Stimulated activated CD4-positive, alpha-beta T cell treated with anti-CD3 and anti-CD28 coated beads, Interleukin-1b, Interleukin-23, amount 100 ng/mL, for 1 hour (primary cell): ENCODE measurements around the gene ZDHHC24.

Experiments
- DNase-seq, 2 donors: peaks; one replicate each; pipeline ENCODE4 v3.0.0-alpha.2; 2020; ENCODE audit warnings: low read depth in 2 of 2

ZDHHC24 gene

GRCh38 chr11:66494935-66495334 lies 50.9 kb downstream of the ZDHHC24 start:
- no peak for DNase-seq

- no peak for DNase-seq
Observed at GRCh38 chr11:66494458-66494857, 51.4 kb downstream of the ZDHHC24 start.

GRCh38 chr11:66493130-66493529 lies 52.7 kb downstream of the ZDHHC24 start:
- no peak for DNase-seq

- no peak for DNase-seq
Observed at GRCh38 chr11:66492161-66492865, 53.5 kb downstream of the ZDHHC24 start.

GRCh38 chr11:66491315-66491935 lies 54.4 kb downstream of the ZDHHC24 start:
- no peak for DNase-seq

DNA sequence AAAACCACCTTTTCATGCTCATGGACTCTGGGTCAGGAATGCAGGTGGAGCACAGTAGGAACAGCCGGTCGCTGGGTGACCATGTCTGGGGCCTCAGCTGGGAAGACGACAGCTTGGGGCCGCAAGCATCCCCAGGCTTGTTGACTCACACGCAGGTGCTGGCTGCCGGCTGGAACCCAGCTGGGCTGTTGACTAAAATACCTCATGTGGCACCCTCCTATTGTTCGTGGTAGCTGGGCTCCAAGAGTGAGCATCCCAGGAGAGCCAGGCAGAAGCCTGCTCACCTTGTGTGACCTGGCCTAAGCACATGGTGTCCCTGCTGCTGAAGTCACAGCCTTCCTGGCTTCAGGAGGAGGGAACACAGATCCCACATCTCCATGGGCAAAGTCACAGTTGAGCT lies 56.2 kb downstream of the ZDHHC24 start:
- no peak for DNase-seq

GRCh38 chr11:66488957-66489356 lies 56.9 kb downstream of the ZDHHC24 start:
- no peak for DNase-seq

- DNase-seq: no peak
Observed at GRCh38 chr11:66484806-66485380, 61.0 kb downstream of the ZDHHC24 start.

DNA sequence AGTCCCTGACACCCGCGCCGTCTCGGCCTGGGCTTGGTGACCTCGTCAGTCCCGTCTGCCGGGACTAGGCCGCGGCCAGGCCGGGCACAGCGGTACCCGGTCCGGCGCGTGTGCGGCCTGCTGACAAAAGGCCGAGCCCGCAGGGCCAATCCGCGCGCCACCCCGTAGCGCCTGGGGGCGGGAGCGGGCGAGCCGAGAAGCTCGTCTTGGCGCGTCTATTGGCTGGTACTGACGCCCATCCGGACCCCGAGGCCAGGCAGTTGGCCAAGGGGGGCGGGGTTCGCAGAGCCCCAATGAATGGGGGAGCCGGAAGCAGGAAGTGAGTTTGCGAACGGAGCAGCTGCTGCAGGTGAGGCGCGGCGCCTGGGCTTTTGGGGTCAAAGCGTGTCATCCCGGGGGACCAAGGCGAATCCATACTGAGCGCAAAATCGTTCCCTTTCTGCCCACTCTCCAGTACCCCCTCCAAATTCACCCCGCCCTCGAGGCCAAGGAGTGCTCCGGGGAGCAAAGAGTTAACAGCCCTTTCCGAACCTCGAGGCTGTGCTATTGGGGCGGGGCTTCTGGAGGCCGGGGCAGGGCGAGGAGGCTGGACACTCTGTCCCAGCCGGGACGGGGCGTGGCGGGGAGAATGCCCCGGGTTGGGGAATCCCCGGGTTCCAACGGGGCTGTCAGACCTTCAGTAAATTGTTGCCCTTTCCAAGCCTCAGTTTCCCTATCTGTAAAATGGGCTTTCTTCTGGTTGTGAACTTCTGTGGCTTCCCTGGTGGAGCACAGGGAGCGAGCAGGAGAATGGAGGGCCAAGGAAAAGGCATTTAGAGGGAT lies 65.5 kb downstream of the ZDHHC24 start, which contains the start of gene DPP3:
Gene DPP3, plus strand, starts transcription at position 318 of the 822 bp plus-strand sequence. CDS start 1,767 bp downstream, outside the sequence.
- DNase-seq: peak; percentile 84 to 89

DNA sequence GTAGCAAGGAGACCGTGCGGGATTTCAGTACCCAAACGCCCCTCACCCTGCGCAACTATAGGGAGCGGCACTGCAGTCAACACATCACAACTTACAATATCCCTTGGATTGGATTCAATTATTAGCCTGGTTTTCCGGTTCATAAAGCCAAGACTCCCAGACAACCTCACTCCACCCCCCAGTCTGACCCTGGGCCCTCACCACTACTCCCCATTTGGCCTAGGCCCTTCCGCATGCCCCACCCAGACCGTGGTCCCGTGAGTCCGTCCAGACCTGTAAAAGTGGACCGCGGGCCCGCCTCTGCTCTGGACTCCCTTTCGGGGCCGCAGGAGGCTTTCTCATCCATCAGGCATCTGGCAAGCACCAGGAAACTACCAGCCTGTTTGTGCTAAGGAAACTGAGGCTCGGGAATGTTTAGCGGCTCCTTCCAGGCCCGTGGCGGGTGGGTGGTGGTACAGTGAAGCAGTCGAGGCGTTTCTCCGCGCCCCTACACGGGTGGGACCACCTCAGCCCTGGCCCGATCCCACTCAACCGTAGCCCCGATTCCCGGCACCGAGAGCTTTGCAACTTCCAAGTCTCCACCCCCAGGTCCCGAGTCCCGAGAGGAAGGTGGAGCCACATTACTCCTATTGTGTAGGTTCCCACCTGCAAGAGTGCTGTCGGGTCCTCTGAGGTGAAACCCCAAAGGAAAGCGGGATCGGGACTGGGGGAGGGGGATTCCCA lies 66.3 kb downstream of the ZDHHC24 start:
- DNase-seq: no peak

DNA sequence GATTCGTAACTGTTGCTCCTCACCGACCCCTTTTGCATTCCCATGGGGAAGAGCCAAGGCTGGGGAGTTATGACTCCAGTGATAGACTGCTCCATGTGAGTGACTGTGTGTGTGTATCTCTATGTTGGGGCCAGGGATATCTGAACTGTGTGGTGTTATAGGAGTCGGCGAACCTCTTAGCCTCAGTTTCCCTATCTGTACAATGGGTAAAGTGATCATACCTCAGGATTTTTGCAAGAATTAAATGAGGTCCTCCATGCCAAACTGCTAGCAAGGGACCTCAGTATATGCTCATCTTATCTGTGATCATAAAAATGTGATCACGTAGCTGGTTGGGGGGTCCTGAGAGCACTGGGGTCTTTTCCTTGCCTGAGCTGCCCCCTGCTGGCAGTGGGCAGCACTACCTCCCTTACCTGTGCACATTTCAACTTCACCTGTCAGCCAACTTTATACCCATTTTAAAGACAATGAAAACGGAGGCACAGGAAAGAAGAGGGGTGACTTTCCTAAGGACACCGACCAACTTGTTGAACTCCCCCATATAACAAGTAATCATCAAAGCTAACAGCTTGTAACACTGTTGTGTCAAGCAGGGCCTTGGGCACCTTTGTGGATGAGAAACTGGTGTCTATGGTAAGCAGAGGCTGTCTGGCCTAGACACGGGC lies 67.0 kb downstream of the ZDHHC24 start:
- no peak for DNase-seq

GRCh38 chr11:66477263-66478201 lies 68.3 kb downstream of the ZDHHC24 start:
- no peak for DNase-seq

- DNase-seq: no peak
Observed at GRCh38 chr11:66476841-66477251, 69.0 kb downstream of the ZDHHC24 start.

- DNase-seq: no peak
Observed at GRCh38 chr11:66476173-66476840, 69.5 kb downstream of the ZDHHC24 start.

GRCh38 chr11:66475349-66476172 lies 70.3 kb downstream of the ZDHHC24 start:
- DNase-seq: no peak

- no peak for DNase-seq
Observed at GRCh38 chr11:66473608-66474515, 72.0 kb downstream of the ZDHHC24 start.

- DNase-seq: no peak
Observed at GRCh38 chr11:66473167-66473566, 72.7 kb downstream of the ZDHHC24 start.
